ENCODE results near the gene CTSK. TPM values are rescaled to one million over a fixed set of nuclear protein-coding genes. Genes with fewer than 3 reads are reported as not detected.

Gene CTSK
- total and polyA plus RNA-seq, 2 of the 13 experiments (the other 11 are each of a cell fraction or from before 2014, with no cell fraction given): 1.4 to 6.3 TPM

- Histone ChIP-seq H3K4me3 (replicated peaks in 1 of 3; ENCODE audit: insufficient read depth in 1 of 3, low read depth in 2 of 3, low read length in 3 of 3) (no peak overlapping the region), H3K9me3 (ENCODE audit: low read length) (peaks cover 6% of the 10 kb centered on the region; the same call in 1 of the 2 replicates), H3K27me3 (ENCODE audit: control insufficient read depth in 1 of 2, insufficient read depth in 2 of 2, low read length in 2 of 2) (no peaks in the 10 kb centered on the region), H3K27ac (ENCODE audit: extremely low read length, insufficient read depth, low read length) (no peak overlapping the region), H3K4me2 (ENCODE audit: low read depth, low read length) (no peak overlapping the region), H3K36me3 (replicated peaks in 1 of 2; ENCODE audit: control insufficient read depth in 1 of 2, insufficient read depth in 2 of 2, low read length in 2 of 2) (no peaks in the 10 kb centered on the region), H3K79me2 (ENCODE audit: insufficient read depth, low read length) (no peaks in the 10 kb centered on the region), H2AFZ (ENCODE audit: low read length) (no peak overlapping the region), H3K9ac (ENCODE audit: insufficient read depth, low read depth, low read length) (no peak overlapping the region), H4K20me1 (ENCODE audit: insufficient read depth, low read length) (no peaks in the 10 kb centered on the region), H3K4me1 (ENCODE audit: insufficient read depth, low read length) (peaks cover 25% of the 10 kb centered on the region)
- WGBS (ENCODE audit: low lambda C conversion rate): 44% methylated on average over 3 of the region's 3 CpGs
- TF ChIP-seq ZNF431 (CRISPR knock-in tag; IDR thresholded peaks at IDR 0.05; ENCODE audit: borderline replicate concordance, low read depth) (no peak), CSRNP1 (CRISPR knock-in tag; IDR thresholded peaks at IDR 0.05) (no peak), ZNF414 (CRISPR knock-in tag; IDR thresholded peaks at IDR 0.05) (no peak), ZSCAN5A (CRISPR knock-in tag; IDR thresholded peaks at IDR 0.05; ENCODE audit: borderline replicate concordance) (no peak), ZBTB4 (CRISPR knock-in tag; IDR thresholded peaks at IDR 0.05; ENCODE audit: borderline replicate concordance) (no peak), ZKSCAN5 (CRISPR knock-in tag; IDR thresholded peaks at IDR 0.05) (no peak), PCBP1 (IDR thresholded peaks at IDR 0.05; ENCODE audit: borderline replicate concordance, low read depth, low read length) (no peak), ZNF121 (CRISPR knock-in tag; IDR thresholded peaks at IDR 0.05) (no peak), GRHL1 (CRISPR knock-in tag; conservative IDR thresholded peaks at IDR 0.05) (no peak)
- ATAC-seq (no peak), FAIRE-seq (no peak), DNase-seq (ENCODE audit: low spot score) (no peak)
- ChIA-PET POLR2A (no interaction called here), CTCF (ENCODE audit: low intra/inter-chr PET ratio, low total read pairs) (no interaction called here)
- BruUV-seq (replicated peaks): no TSS peak
- in situ Hi-C loops (cut with HindIII; ENCODE audit: extremely low pct_ligation_motif_present, low pct_unique_long_range_greater_than_20kb) (no loop called here), intact Hi-C loops (cut with micrococcal nuclease; ENCODE audit: unreplicated experiment) (loop anchor here (10.0 kb wide), 1 partner anchor 48 kb away; no protein-coding TSS in a partner anchor)
Measured at GRCh38 chr1:150763018-150763417, 45.0 kb downstream of the CTSK start.

Data from HepG2 (cell line).